ENCODE results near the gene TPRG1L. TPM values are rescaled to one million over a fixed set of nuclear protein-coding genes. Genes with fewer than 3 reads are reported as not detected.
A peak's percentile ranks its signal among the peaks of the same experiment; 100 is the strongest.

The TPRG1L gene
- total RNA-seq, 2 donors from 2014 or later = 11.9 to 18.4 TPM

- H3K27me3 Mint-ChIP-seq = peaks cover 0 to 5% of the 10 kb centered on the region in 2 donors
- no peaks in the 10 kb centered on the region for H3K4me1 Mint-ChIP-seq (ENCODE audit: low read depth in 2 of 2)
- H3K36me3 Mint-ChIP-seq = no peaks in the 10 kb centered on the region
- no peak for DNase-seq (ENCODE audit: low spot score)
- H3K9me3 Mint-ChIP-seq = no peaks in the 10 kb centered on the region
- H3K4me3 Mint-ChIP-seq = no peak overlapping the region
- no peak overlapping the region for H3K27ac Mint-ChIP-seq
- no peak for ATAC-seq
Measured at GRCh38 chr1:3608154-3608553, 16.7 kb upstream of the TPRG1L start.

- ATAC-seq (no peak), DNase-seq (ENCODE audit: low spot score) (no peak)
- H3K27me3 Mint-ChIP-seq = peaks cover 0 to 5% of the 10 kb centered on the region in 2 donors
- no peaks in the 10 kb centered on the region for H3K4me1 Mint-ChIP-seq (ENCODE audit: low read depth in 2 of 2)
- no peak overlapping the region for H3K27ac Mint-ChIP-seq
- H3K4me3 Mint-ChIP-seq = no peak overlapping the region
- H3K36me3 Mint-ChIP-seq = no peaks in the 10 kb centered on the region
- no peaks in the 10 kb centered on the region for H3K9me3 Mint-ChIP-seq
Measured at GRCh38 chr1:3609016-3609768, 15.6 kb upstream of the TPRG1L start.

- H3K4me3 Mint-ChIP-seq = no peak overlapping the region
- H3K36me3 Mint-ChIP-seq = no peaks in the 10 kb centered on the region
- ATAC-seq = no peak
- H3K9me3 Mint-ChIP-seq = no peaks in the 10 kb centered on the region
- H3K27ac Mint-ChIP-seq = no peak overlapping the region
- no peaks in the 10 kb centered on the region for H3K4me1 Mint-ChIP-seq (ENCODE audit: low read depth in 2 of 2)
- peaks cover 0 to 5% of the 10 kb centered on the region in 2 donors for H3K27me3 Mint-ChIP-seq
- no peak for DNase-seq (ENCODE audit: low spot score)
Measured at GRCh38 chr1:3609769-3610526, 14.9 kb upstream of the TPRG1L start.

GRCh38 chr1:3610527-3611169 is 14.2 kb upstream of the TPRG1L start:
- Mint-ChIP-seq H3K9me3 (no peaks in the 10 kb centered on the region), H3K27me3 (peaks cover 0 to 5% of the 10 kb centered on the region in 2 donors), H3K27ac (no peak overlapping the region), H3K36me3 (no peaks in the 10 kb centered on the region), H3K4me3 (peak overlapping the region; percentile 25), H3K4me1 (ENCODE audit: low read depth in 2 of 2) (no peaks in the 10 kb centered on the region)
- no peak for ATAC-seq
- DNase-seq (ENCODE audit: low spot score) = no peak

- Mint-ChIP-seq H3K9me3 (no peaks in the 10 kb centered on the region), H3K27me3 (peaks cover 0 to 5% of the 10 kb centered on the region in 2 donors), H3K4me1 (ENCODE audit: low read depth in 2 of 2) (no peaks in the 10 kb centered on the region), H3K27ac (no peak within 1 kb of the TSS), H3K4me3 (peak within 1 kb of the TSS; percentile 36), H3K36me3 (no peaks in the 10 kb centered on the region)
- DNase-seq (ENCODE audit: low spot score) (peak; percentile 69), ATAC-seq (peak; percentile 76 to 87)
Measured at GRCh38 chr1:3611170-3612019, 13.4 kb upstream of the TPRG1L start, which contains the start of gene MEGF6. TSS of gene MEGF6 (minus strand) at chr1:3611508. CDS start at chr1:3611268, 240 bp downstream.

- ATAC-seq = no peak
- H3K27me3 Mint-ChIP-seq = peaks cover 0 to 5% of the 10 kb centered on the region in 2 donors
Measured at GRCh38 chr1:3612123-3612522, 12.7 kb upstream of the TPRG1L start.

DNA sequence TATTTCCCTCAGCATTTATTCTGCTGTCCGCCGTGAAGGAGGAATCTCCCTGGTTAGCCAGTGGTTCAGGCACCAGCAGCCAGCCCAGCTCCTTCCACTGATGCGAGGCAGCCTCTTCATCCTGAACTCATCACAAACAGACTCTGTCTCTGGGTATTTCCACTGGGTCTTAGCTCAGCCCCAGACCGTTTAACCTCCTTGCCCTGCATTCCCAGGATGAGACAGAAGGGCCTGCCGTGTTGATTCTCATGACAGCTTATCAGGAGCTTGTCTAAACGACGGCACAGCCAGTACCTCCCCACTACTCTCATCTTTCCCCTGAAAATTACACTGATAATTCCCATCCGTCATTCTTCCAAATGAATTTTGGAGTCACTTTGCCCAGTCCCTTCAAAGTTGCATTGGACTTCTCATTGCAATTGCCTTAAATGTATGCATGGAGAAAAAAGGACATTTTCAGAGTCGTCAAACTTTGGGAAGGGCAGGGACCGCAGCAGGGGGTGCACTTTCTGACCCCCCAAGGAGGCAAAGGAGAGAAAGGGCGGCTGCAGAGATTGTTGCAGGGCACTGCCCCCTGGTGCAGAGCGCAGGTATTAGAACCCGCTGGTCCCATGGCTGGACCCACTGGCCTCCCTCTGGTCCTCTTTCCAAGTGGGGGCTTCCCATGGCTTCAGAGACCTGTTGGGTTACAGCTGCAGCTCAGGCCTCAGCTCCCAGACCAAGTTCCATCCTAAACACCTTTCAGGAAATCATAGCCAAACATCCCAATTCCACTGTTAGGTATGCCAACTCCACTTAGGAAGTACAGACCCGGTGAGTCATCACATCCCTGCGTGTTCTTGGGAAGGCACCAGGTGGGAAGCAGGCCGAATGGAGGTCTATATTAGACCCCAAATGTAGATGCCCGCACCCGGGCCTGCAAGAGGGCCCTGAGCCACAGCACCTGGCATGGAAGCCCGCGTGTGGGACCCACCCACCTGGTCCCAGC is 9.8 kb upstream of the TPRG1L start:
- Mint-ChIP-seq H3K9me3 (no peaks in the 10 kb centered on the region), H3K27ac (no peak overlapping the region), H3K36me3 (no peaks in the 10 kb centered on the region), H3K4me3 (no peak overlapping the region), H3K4me1 (ENCODE audit: low read depth in 2 of 2) (peaks cover 3 to 12% of the 10 kb centered on the region in 2 donors), H3K27me3 (peaks cover 0 to 3% of the 10 kb centered on the region in 2 donors)
- ATAC-seq (no peak), DNase-seq (ENCODE audit: low spot score) (no peak)

More at GRCh38 chr1:3612123-3612522, 12.7 kb upstream of the TPRG1L start:
- no peak overlapping the region for H3K27ac Mint-ChIP-seq
- H3K9me3 Mint-ChIP-seq = no peaks in the 10 kb centered on the region
- no peak for DNase-seq (ENCODE audit: low spot score)
- H3K4me3 Mint-ChIP-seq = peak overlapping the region; percentile 36
- no peaks in the 10 kb centered on the region for H3K36me3 Mint-ChIP-seq
- H3K4me1 Mint-ChIP-seq (ENCODE audit: low read depth in 2 of 2) = no peaks in the 10 kb centered on the region

- no peaks in the 10 kb centered on the region for H3K9me3 Mint-ChIP-seq
- no peaks in the 10 kb centered on the region for H3K27me3 Mint-ChIP-seq
- H3K27ac Mint-ChIP-seq = no peak overlapping the region
- ATAC-seq = no peak
- peaks cover 7 to 12% of the 10 kb centered on the region in 2 donors for H3K4me1 Mint-ChIP-seq (ENCODE audit: low read depth in 2 of 2)
- no peak for DNase-seq (ENCODE audit: low spot score)
- no peaks in the 10 kb centered on the region for H3K36me3 Mint-ChIP-seq
- no peak overlapping the region for H3K4me3 Mint-ChIP-seq
Measured at GRCh38 chr1:3616861-3617260, 8.0 kb upstream of the TPRG1L start.

- DNase-seq (ENCODE audit: low spot score) (no peak), ATAC-seq (no peak)
- Mint-ChIP-seq H3K27ac (no peak overlapping the region), H3K27me3 (no peaks in the 10 kb centered on the region), H3K9me3 (no peaks in the 10 kb centered on the region), H3K4me3 (no peak overlapping the region), H3K36me3 (no peaks in the 10 kb centered on the region), H3K4me1 (ENCODE audit: low read depth in 2 of 2) (peaks cover 13 to 14% of the 10 kb centered on the region in 2 donors)
Measured at GRCh38 chr1:3617806-3618345, 6.9 kb upstream of the TPRG1L start.

GRCh38 chr1:3618531-3618880 is 6.3 kb upstream of the TPRG1L start:
- H3K27me3 Mint-ChIP-seq = no peaks in the 10 kb centered on the region
- no peak overlapping the region for H3K27ac Mint-ChIP-seq
- ATAC-seq (no peak), DNase-seq (ENCODE audit: low spot score) (no peak)
- peaks cover 19 to 20% of the 10 kb centered on the region in 2 donors for H3K4me1 Mint-ChIP-seq (ENCODE audit: low read depth in 2 of 2)
- no peaks in the 10 kb centered on the region for H3K9me3 Mint-ChIP-seq
- no peaks in the 10 kb centered on the region for H3K36me3 Mint-ChIP-seq
- H3K4me3 Mint-ChIP-seq = no peak overlapping the region

GRCh38 chr1:3618881-3619671 is 5.7 kb upstream of the TPRG1L start:
- Mint-ChIP-seq H3K9me3 (no peaks in the 10 kb centered on the region), H3K27ac (no peak overlapping the region), H3K36me3 (no peaks in the 10 kb centered on the region), H3K27me3 (no peaks in the 10 kb centered on the region), H3K4me1 (ENCODE audit: low read depth in 2 of 2) (peaks cover 25 to 26% of the 10 kb centered on the region in 2 donors), H3K4me3 (peak overlapping the region; percentile 29)
- DNase-seq (ENCODE audit: low spot score) (peak; percentile 80), ATAC-seq (peak; percentile 66 to 74)

Measured in natural killer cell treated with Interleukin-12 subunit alpha and Interleukin-12 subunit beta and Interleukin-15 and Interleukin-18, amount 100 ng/mL, for 72 hours (primary cell).